HG03139 (cell line): ENCODE results near the gene ATP2B2.

Source experiments
- ATAC-seq: cut with Tn5 transposase; IDR thresholded peaks from one replicate; pipeline ENCODE4 v1.9.1; 2021; ENCODE audit not compliant: unreplicated experiment

ATP2B2 gene

DNA sequence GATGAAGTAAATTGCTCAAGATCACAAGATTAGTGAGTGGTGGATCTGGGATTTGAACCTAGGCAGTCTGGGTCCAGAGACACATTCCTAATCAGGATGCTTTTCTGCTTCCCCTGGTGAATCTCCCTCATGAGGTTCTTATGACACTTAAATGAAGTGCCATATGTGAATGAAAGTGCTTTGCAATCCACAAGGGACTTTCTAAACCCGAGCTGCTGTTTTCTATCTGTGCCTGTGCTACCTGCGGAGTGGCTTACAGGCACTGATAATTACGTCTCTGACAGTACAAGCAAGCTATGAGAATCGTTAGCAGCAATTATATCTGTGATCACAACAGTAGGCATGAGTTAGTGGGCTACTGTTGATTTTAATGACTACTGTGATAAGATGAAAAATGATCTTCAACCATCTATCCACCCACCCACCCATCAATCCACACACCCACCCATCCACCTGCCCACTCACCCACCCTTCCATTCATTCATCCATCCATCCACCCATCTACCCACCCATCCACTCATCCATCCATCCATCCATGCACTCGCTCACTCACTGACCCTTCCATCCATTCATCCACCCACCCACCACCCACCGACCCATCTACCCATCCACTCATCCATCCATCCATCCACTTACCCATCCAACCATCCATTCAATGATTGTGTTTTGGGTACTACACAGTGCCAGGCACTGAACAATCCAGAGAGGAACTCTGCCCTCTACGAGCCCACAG lies 51.8 kb downstream of the ATP2B2 start:
- no peak for ATAC-seq

DNA sequence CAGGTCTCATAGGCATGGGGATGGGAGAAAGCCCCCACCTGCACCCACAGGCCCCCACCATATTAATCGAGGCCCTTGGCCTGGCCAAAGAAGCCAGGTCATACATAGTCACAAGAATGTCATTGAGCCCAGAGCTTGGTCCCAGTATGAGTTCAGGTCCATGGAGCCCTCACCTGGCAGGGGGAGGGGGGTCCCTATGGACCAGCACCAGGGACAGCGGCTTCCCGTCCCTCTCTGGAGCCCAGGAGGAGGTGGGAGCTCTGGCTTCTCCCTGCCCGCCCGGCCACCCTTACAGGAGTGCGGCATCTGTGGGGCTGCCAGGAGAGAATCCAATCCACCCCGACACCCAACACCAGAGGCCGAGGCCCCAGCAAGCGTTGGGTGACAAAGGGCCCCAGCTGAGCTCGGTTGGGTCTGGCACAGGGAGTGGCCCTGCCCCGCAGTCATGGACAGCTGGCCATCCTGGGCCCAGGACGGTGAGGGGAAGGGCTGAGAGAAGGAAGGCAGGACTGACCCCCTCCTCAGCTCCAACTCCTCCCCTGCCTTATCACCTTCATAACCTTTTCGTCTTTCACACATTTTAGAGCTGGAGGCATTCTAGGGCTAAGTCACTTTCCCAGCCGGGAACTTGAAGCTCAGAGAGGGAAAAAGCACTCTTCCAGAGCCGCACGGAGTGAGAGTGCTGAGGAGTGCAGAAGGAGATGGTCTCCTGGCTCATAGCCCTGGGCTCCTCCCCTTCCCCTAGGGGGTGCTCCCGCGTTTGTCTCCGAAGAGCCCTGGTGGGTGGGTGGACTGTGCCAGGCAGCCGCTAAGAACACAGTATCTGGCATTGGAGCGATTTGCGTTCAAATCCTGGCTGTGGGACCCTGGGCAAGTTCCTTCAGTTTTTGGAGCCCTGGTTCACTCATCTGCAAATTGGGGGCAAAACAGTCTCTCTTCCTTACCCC lies 54.6 kb downstream of the ATP2B2 start:
- ATAC-seq, result no peak

DNA sequence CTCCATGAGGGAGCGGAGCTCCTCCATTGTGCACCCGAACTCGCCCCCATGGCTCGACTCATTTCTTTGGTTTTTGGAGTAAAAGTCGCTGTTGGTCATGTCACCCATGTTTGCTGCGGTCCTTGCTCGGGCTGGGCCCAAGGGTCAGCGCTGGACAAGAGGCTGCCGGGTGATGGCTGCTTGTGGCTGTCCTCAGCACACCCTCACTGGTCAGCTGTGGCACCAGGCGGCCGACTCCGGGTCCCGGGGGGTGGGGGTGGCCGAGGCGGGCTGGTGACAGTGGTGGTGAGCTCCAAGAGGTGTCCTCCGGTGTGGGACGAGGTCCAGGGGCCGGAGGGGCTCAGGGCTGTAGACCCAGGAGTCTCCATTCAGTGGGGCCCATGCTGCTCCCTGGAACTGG lies 56.0 kb downstream of the ATP2B2 start:
- ATAC-seq, result no peak

DNA sequence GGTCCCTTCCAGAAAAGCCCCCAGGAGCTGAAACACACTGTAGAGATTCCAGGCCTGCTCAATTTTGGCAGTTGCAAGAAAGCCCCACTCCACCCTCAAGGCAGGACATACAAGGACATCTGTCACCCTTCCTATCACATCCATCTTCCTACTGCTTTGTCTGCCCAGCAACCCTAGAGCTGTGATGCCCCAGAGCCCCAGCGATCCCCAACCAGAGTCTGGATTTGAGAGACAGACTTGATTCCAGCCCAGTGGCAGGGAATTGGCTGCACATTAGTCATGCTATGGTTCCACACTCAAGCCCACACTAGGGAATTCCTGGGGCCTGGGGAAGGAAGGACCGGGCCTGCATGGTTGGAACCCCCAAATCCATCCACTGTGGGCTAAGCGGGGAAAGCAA lies 56.8 kb downstream of the ATP2B2 start:
- ATAC-seq, result no peak

DNA sequence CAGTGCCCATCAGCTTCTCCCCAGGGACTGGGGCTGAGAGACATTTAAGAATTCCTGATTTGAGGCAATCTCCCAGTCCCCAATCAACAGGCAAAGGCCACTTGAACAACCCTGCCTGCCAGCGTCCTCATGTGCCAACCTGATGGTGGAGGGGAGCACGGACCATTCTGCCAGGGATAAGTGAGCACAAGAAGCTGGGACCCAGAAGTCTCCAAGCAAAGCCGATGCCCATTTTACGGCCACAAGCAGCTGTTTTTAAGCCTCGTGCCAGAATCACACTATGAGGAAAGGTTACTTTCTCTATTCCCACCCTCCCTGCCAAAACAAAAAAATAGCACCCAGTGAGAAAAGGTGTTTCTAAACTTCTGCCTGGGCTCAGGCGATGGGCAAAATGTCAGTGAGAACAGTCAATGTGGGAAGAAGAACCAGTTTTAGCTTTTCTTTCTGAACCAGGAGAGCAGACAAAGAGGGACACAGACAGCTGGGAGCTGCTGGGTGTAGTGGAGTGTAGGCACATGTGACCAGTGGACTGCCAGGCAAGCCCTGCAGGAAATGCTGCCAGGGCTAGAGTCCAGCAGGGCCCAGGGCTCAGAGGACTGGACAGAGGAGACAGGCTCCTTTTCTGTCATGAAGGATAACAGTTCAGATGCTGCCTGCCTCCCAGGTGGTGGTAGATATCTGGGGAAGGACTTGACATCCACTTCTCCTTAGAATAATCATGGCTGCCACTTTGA lies 57.7 kb downstream of the ATP2B2 start:
- no peak for ATAC-seq

DNA sequence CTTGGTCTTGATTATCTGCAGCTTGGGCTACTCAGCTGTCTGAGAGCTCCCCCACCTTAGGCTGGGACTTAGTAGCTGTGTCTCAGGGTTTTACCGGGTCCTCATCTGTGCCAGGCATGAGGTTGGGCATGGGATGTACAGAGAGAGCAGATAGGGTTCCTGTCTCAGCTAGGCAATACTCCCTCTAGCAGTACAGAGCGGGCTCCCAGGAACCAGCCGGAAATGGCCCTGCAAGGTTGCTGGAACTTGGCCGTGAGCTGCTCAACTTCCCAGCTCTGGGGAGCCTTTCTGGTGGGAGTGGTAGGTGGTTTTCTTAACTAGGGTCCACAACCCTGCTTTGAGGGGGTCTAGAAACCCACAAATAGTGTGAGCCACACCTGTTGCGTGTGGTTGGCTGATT lies 58.3 kb downstream of the ATP2B2 start:
- no peak for ATAC-seq

DNA sequence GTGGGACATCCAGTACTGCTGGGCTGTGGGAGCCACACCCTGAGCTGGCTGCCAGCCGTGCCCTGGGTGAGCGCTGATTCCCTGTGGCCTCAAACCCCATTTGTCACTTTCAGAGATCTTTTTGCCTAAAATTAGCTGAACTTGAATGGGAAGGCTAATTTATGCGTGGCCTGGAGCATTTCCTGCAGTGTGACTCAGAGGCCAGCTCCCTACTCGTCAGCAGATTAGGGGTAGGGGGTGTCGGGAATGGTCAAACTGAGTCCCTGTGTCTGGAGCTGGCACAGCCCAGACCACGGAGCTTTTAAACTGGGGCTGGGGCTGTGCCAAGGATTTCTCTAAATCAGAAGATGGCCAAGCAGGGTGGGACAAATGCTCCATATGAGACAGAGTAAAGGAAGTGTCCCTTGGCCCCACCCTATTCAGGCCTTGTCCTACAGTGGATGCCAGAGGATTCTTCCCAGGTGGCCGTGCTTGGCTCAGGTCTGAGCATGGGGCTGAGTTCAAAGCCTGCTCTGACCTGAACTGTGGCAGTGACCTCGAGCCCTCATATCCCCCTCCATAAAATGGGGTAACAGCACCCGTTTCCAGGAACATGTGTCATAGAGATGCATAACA lies 59.7 kb downstream of the ATP2B2 start:
- ATAC-seq, result no peak

DNA sequence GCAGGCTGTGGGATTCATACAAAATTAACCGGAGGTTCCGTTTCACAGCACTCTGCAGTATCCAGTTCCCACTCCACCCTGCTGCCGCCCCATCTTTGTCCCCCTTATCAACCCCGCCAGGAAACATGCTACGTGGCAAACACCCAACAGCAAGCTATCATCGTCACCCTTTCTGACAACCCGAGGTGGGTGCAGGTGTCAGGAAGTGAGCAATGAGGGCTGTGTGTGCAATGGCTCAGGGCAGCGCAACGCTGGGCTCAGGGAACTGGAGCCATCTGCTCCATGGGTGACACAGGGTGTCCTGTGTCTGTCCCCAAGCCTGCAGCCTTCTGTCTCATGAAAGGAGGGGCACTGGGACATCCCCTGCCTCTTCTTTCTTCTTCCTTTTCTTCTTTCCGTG lies 60.9 kb downstream of the ATP2B2 start:
- ATAC-seq, result no peak

DNA sequence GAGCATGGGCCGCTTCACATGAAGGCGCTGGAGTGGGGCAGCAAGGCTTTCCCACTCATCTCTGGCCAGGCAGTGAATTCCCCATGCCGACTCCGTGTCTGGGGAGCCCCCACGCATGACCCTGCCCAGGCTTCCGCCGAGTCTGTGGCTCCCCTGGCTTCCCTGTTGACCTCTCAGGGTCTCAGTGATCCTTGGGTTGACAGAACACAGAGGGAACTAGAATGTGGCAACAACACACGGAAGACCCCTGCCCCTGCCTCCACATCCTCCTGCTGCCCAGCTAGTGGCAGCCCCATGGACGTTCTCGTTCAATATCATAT lies 61.3 kb downstream of the ATP2B2 start:
- ATAC-seq, result no peak

DNA sequence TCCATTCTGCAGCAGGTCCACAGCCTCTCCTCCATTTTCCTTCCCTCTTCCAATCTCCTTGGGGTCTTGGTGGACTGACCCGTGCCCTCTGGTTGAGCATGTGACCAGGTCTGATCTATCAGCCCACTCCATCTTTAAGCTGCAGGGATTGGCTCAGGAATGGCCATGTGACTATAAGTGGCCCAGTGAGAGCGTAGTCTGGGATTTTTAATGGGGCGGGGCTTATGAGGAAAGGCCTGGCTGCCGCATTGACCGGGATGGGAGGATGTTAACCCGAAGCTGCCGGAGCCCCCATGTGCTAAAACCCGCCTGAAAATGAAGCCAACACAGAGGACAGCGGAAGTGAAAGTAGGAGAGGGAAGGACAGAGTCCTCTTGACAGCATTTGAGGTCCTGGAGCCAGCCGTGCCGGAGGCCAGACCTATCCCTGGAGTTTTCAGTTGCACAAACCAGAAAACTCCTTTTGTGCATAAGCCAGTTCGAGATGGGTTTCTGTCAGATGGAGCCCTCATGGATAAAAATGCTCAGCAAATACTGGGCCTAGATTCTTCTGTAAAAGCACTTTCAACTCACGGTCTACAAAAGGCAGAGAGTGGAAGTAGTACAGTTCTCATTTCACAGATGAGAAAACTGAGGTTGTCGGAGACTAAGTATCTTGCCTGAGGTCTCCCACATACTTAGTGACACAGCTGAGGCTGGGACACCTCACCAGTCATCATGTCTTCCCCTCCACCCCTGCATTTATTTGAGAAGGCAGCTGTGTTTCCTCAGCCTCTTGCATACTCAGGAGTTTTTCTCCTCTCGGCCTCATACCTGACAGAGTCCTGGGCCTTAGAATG lies 61.9 kb downstream of the ATP2B2 start:
- ATAC-seq, result no peak

DNA sequence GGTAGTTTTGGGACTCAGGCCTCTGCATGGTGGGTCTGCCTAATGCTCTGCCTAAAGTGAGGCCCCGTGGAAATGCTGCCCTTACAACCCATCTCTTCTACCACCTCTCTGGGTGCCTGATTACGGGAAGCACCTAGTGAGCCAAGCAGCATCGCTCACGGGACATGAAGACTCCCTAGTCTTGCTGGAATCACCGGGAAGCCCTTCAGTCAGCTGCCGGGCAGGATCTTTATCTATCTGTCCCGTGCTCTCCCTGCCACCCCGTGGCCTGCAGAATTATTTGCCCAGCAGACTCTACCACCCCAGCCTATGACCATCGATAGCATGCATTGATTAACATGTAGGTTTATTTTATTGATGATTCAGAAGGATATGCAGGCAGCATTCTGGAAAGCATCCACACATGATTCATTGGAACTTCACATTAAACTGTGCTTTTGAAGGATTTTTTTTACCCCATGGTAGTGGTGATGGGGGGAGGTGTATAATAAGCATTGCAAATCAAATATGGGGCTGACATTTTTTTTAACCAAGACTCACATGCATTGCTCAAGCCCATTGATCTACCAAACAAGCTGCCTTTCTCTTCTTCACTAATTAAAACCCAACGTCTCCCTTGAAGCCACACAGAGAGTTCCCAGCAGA lies 63.1 kb downstream of the ATP2B2 start:
- ATAC-seq, result no peak

DNA sequence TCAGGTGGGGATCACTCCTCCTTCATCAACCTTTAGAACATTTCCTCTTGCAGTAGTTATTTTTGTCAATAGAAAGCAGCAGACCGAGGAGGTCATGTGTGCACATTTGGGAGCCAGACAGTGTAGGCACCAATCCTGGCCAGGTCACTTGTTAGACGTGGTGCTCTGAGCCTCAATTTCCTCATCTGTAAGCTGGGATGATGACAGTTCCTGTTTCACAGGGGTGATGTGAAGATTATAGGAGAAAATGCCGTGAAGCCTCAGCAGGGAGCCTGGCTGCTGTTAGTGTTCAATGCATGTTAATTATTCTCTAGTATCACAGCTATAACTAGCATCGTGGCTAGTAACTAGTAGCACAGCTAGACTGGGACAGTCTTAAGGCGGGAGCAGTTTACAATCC lies 64.7 kb downstream of the ATP2B2 start:
- no peak for ATAC-seq

DNA sequence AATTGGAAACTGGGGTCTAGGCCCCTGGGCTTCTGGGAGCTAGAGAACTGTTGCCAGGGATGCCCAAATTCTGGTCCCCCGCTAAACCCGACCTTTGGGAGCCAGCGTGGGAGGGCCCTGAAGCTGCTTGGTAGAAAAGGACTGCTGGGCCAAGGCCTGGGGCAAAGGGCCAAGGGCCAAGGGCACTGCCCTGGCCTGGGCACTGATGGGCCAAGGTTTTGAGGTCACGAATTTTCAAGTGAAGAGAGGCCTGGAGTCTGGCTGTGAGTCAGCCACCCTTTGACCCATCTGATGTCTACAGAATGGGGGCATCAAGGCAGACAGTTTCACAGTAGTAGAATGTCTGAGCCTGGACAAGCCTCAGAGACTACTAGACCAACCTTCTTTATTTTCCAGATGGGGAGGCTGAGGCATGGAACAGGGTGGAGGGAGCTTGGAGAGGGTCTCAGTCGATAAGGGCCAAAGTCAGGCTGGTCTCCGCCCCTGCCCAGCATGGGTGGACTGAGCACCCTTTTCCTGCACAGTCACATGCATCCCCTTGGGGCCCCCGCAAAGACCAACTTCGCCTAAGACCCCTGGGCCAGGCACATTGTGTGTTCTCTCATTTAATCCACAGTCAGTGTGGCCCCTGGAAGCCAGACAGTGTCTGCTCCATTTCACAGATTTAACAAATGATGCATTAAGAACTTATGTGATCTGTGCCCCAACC lies 66.3 kb downstream of the ATP2B2 start:
- ATAC-seq, result no peak

DNA sequence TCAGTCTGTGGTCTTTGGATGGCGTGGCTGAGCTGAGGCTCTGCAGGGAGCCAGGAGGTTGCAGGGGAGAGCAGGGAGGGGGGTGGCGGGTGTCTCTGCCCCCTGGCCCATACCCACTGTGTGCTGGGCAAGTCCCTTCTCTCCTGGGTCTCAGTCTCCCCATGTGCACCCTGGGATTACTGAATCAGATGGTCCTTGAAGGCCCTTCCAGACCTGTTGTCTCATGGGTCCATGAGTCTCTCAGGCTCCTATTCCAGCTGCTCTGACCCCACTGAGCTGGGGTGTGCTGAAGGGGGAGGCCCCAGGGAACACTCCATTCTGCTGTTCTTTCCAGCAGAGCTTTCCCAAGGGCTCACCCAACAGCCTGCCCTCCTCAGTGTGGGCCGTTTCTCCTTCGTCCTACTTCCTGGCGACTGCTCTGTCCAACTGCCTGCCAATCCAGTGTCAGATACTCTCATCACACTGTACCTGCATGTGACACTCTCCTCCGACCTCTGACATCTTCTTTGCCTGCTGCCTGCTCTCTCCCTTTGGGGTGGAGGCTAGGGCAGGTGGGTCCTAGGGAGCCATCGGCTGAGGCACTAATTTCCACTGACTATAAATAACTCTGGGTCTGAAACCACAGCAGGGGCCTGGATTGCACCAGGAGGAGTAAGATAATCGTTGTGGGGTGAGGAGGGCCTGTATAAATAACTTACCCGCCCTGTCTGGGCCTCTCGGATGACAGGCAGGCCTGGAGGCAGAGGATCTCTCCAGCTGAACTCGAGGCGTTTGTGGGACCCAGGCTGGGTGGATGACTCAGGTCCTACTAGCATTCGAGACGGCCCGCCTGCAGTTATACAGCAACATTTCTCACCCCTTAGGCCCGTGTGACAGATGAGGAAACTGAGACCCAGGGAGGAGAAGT lies 67.1 kb downstream of the ATP2B2 start:
- ATAC-seq, result no peak

DNA sequence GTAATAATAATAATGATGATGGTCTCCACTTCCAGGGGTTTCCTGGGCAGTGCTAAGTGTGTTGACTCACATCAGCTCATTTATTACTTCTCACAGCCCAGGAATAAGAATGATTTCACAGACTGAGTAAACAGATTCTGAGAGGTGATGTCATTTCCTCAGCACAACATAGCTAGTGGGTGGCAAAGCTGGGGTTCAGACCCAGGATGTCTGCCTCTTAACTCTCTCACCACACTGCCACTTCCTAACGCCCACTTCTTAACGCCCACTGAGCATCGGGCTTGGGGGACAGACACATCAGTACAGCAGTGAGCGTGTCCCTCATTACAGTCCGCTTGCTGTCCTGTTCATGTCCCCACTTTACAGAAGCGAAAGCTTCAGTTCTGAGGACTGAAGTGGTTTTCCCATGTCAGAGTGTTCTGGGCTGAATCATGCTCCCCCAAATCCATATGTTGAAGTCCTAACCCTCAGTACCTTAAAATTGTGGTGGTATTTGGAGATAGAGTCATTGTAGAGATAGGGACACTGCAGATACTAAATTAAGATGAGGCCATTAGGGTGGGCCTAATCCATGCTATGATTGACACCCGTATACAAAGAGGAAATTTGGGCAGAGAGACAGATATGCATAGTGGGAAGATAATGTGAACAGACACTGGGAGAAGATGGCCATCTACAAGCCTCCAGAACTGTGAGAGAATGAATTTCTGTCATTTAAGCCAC lies 68.0 kb downstream of the ATP2B2 start:
- no peak for ATAC-seq

DNA sequence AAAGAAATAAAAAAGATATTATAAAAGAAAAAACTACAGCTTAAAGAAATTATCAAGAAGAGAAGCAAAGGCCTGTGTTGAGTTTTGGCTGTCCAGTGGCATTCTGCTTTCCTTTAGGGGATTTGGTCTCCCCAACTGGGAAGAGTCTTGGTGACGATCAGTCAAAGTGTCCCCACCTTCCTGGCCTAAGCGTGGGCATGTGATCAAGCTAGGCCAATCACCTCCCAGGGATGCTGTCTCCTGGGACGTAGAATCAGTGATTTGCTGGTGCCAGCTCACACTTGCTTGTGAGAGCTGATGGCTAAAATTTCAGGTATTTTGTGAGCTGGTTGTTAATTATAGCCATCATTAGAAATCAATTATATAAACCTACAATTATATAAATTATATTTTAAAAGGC lies 69.5 kb downstream of the ATP2B2 start:
- no peak for ATAC-seq

DNA sequence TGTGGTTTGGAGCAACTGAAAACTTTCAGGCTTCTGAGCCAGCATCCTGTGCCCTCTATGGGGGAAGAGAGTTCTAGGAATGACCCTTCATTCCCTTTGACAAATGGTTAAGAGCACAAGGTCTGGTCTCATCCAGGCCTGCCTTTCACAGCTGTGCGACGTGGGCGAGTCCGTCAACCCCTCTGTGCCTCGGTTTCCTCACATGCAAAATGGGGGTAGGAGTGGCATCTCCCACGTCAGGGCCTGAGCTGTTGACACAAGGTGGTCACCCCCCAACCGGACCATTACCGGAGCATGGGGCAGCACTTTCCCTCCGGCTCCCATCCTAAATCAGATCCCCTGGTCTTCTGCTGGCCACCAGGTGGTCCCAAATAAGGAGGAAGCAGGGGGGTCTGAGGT lies 70.4 kb downstream of the ATP2B2 start:
- ATAC-seq, result no peak
